SHP77 (cell line): Measurements from ENCODE around the gene USP17L12.
"Not testable (repeated sequence)": the region's sequence is repeated elsewhere in the genome, so short reads cannot be mapped to it uniquely, and the experiment has no call there.

ENCODE experiments used
- DNase-seq, 2 experiments: peaks; one replicate each; lab custom pipeline; 2025; lab: John Stamatoyannopoulos, UW

USP17L12 gene

GRCh38 chr4:9219852-9220251, at the start of gene USP17L12:
USP17L12 (plus strand) TSS chr4:9220152; CDS start chr4:9220152, 0 bp downstream.
- not testable (repeated sequence) for DNase-seq

GRCh38 chr4:9210357-9210756, 9.6 kb upstream of the USP17L12 start, which contains the start of gene USP17L10:
USP17L10 (plus strand) TSS chr4:9210657; CDS start chr4:9210657, 0 bp downstream.
- not testable (repeated sequence) for DNase-seq

GRCh38 chr4:9214701-9215100, 5.3 kb upstream of the USP17L12 start:
- not testable (repeated sequence) for DNase-seq

GRCh38 chr4:9215105-9215504, 4.8 kb upstream of the USP17L12 start, which contains the start of gene USP17L11:
USP17L11 (plus strand) TSS chr4:9215405; CDS start chr4:9215405, 0 bp downstream.
- DNase-seq: not testable (repeated sequence)

GRCh38 chr4:9224596-9224995, 4.6 kb downstream of the USP17L12 start, which contains the start of gene USP17L13:
USP17L13 (plus strand) TSS chr4:9224896; CDS start chr4:9224896, 0 bp downstream.
- not testable (repeated sequence) for DNase-seq

GRCh38 chr4:9230249-9230648, 10.3 kb downstream of the USP17L12 start:
- not testable (repeated sequence) for DNase-seq

- not testable (repeated sequence) for DNase-seq
Measured at GRCh38 chr4:9234085-9234484, 14.1 kb downstream of the USP17L12 start, which contains the start of gene USP17L15. USP17L15 (plus strand) TSS chr4:9234385; CDS start chr4:9234385, 0 bp downstream.

- not testable (repeated sequence) for DNase-seq
Measured at GRCh38 chr4:9238461-9238860, 18.5 kb downstream of the USP17L12 start.

- DNase-seq: not testable (repeated sequence)
Measured at GRCh38 chr4:9243579-9243978, 23.6 kb downstream of the USP17L12 start, which contains the start of gene USP17L17. USP17L17 (plus strand) TSS chr4:9243879; CDS start chr4:9243879, 0 bp downstream.

GRCh38 chr4:9247953-9248680, 28.2 kb downstream of the USP17L12 start, which contains the start of gene USP17L18:
USP17L18 (plus strand) TSS chr4:9248630; CDS start chr4:9248630, 0 bp downstream.
- not testable (repeated sequence) for DNase-seq

- not testable (repeated sequence) for DNase-seq
Measured at GRCh38 chr4:9253078-9253477, 33.1 kb downstream of the USP17L12 start, which contains the start of gene USP17L19. USP17L19 (plus strand) TSS chr4:9253378; CDS start chr4:9253378, 0 bp downstream.

- DNase-seq: not testable (repeated sequence)
Measured at GRCh38 chr4:9257824-9258223, 37.9 kb downstream of the USP17L12 start, which contains the start of gene USP17L20. USP17L20 (plus strand) TSS chr4:9258124; CDS start chr4:9258124, 0 bp downstream.

- not testable (repeated sequence) for DNase-seq
Measured at GRCh38 chr4:9262572-9262971, 42.6 kb downstream of the USP17L12 start, which contains the start of gene USP17L21. USP17L21 (plus strand) TSS chr4:9262872; CDS start chr4:9262872, 0 bp downstream.

- not testable (repeated sequence) for DNase-seq
Measured at GRCh38 chr4:9267319-9267718, 47.4 kb downstream of the USP17L12 start, which contains the start of gene USP17L22. USP17L22 (plus strand) TSS chr4:9267619; CDS start chr4:9267619, 0 bp downstream.
